GM19395 (cell line): Measurements from ENCODE around the gene CXCL12.

Experiments used
- ATAC-seq: cut with Tn5 transposase; IDR thresholded peaks from one replicate; pipeline ENCODE4 v1.9.1; 2021; ENCODE audit warnings: mild to moderate bottlenecking, moderate library complexity; ENCODE audit not compliant: unreplicated experiment

CXCL12 gene

DNA sequence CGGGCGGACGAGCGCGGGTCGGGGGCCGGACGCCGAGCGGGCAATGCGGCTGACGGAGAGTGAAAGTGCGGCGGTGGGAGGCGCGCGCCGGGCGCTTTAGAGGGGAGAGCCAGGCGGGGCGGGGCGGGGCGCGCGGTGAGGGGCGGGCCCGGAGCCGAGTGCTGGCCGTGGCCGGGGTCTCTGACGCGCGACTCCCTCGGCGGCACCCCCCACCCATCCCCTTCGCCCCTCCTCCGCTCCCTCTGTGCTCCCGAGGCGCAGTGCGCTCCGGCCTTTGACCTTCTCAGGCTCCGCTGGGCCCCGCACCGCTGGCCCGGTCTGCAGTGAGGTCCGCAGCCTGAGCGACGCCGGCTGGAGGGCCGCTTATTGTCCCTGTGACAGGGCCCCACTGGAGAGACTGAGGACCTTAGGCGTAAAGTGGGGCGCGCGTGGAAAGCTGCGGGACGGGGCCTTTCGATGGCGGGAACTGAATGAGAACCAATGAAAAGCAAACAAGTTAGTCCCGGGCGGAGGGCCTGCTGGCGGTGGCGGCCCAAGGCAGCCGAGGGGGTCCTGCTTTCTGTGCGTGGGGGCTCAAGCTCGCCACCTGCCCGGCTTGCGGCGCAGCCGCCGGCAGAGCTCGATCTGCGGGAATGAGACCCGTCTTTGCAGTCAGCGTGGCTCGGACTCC, at the start of gene CXCL12:
TSS of gene CXCL12 (minus strand) at position 72 of the 670 bp plus-strand sequence. CDS start 92 bp downstream, outside the sequence.
- no peak for ATAC-seq

DNA sequence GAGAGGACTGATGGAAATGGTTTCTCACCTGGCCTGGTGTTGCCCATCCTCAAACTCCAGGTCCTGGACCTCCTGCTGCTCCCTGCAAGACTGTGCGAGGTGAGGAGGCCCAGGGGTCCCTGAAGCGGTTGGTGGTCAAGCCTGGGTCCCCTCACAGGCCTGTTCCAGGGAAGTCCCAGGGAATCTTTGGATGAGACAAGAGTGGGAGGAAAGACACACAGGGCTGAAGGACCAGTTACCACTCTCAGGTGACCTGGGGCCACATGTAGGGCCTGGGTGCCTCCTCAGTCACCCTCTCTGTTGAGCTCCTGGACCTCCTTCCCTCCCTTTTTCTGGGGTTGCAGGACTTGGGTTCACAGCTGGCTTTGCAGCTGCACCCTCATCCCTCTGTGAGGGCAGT, 42.6 kb upstream of the CXCL12 start:
- no peak for ATAC-seq

DNA sequence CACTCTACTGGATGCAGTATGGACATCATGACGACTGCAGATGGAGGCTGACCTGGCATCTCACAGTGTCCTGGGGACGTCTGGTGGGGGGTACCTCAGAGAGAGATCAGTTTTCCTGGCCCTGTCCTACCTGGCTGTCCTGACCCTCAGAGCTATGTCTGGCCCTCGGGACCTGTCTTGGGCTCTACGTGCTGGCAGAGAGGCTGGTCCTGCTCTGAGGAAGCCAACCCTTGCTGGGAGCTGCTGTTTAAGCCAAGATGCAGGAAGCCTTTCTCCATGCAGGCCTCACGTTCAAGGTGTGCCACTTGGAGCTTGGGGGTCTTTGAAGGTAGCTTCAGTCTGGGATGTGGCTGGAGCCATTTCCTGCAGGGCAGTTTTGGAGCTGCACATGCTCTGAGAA, 42.1 kb upstream of the CXCL12 start:
- no peak for ATAC-seq

DNA sequence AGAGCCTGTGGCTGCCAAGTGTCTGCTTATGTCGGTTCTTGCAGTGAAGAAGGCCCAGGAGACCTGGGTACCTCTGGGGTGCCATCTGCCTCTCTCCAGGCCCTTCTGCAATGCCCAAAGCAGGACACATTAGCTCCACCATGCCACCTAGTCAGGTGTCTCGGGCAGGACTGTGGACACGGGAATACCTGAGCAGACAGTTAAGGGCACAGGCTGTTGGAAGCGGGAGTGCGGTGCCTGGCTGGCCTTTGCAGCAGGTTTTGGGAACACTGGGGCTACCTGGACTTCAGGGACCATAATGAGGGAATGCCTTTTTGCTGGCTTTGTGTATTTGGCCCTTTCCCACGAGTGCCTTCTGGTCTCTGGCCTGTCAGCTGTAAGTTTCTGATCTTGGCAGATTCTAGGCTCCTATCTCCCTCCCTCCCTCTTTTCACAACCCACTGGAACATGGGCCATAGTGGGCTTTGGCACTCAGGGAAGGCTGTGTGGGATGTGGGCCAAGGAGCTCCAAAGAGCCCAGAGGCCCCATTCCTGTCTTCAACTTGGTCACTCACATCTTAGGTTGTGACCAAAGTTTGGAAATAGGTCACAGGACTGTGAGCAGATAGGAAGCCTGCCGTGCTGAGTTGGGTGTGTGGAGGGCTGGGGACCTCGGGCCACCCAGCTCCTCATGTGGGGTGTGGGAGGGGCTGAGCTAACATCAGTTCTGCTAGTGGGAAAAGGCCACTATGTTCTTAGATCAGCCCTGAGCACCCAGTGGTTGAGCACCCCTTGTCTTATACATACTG, 41.5 kb upstream of the CXCL12 start:
- no peak for ATAC-seq

DNA sequence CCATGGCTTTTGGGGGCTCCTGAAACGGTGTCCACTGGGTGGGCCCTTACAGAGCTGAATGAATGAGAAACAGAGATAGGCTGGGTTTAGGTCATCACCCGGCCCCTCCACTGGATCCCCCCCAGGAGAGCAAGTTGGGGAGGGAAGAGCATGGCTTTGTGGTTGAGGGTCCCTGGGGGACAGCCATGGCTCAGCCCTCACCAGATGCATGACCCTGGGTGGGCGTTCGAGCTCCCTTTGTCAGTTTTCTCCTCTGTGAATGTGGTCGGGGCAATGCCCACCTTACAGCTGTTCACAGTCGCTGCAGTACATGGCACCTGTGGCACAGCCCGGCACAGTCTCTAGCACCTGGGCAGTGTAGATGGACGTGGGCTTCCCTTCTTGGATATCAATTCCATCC, 40.6 kb upstream of the CXCL12 start:
- no peak for ATAC-seq

DNA sequence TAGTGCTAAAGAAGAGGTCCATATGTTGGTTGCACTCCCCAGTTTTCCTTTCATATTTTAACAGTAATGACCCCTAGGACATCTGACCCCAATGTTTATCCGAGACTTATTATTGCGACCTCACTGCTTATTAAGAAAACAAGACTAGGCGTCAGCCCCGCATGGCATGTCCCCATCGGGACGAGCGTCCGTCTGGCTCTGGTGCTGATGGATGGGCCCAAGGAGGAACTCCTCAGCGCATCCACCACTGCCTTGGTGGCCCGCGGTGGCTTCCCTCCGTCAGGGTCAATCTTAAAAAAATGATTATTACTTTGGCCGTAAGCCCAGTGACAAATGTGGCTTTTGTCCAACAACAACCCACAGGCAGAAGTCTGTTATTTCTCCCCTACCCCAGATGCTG, 40.1 kb upstream of the CXCL12 start:
- no peak for ATAC-seq

DNA sequence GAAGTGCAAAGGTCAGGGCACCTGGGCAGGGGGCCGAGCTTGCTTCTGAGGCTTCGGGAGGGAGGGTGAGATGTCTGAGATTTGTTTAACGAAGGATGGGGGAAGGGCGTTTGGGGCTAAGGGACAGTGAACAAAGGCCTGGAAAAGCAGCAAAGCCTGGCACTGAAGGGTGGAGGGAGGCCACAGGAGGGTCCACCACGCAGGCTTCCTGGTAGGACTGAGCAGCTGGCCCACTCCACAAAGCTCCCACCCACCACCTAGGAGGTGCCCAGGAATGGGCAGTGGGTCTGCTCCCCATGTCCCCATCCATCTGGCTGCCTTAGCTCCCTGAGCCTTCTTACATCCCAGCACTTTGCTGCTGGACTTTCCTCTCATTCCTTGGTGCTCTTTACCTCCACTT, 39.4 kb upstream of the CXCL12 start:
- ATAC-seq: no peak

DNA sequence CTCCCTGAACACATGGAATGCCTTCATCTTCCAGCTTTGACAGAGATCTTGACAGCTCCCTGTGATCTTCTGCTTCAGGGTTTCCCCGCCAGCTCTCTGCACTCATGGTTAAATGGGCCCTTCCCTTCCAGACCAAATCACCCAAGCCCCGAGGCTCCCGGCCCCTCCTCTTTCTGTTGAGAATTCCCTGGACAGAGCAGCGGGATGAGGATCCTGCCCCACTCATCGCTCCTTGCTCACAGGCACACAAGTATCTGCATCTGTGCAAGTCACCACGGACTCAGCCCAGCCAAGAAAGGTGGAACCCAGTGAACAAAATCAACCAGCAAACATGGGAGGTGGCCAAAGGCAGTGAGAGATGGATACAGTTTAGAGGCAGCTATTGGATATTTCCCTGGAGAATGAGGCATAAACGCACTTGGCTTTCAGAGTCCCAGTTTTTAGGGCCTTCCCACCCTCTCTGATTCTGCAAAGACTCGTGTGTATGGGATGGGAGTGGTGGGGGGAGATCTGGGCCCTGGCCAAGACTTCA, 37.7 kb upstream of the CXCL12 start:
- ATAC-seq: no peak

DNA sequence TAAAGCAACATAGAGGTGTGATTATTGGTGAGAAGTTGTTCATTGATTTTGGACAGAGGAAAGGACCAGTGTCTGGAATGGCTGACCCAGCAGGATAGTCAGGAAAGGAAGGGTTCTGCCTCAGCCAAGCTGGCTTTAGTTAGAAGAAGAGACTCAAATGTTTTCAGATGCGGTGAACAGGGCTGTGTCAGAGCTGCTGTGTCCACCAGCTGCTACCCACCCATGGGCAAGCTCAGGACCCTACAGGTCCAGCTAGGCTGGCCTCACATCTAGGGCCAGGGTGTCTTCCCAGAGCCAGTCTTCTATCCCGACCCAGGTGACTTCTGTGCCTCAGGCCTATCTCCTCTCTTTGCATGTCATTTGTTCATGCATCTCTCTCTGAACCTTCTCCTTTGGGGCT, 37.3 kb upstream of the CXCL12 start:
- no peak for ATAC-seq

DNA sequence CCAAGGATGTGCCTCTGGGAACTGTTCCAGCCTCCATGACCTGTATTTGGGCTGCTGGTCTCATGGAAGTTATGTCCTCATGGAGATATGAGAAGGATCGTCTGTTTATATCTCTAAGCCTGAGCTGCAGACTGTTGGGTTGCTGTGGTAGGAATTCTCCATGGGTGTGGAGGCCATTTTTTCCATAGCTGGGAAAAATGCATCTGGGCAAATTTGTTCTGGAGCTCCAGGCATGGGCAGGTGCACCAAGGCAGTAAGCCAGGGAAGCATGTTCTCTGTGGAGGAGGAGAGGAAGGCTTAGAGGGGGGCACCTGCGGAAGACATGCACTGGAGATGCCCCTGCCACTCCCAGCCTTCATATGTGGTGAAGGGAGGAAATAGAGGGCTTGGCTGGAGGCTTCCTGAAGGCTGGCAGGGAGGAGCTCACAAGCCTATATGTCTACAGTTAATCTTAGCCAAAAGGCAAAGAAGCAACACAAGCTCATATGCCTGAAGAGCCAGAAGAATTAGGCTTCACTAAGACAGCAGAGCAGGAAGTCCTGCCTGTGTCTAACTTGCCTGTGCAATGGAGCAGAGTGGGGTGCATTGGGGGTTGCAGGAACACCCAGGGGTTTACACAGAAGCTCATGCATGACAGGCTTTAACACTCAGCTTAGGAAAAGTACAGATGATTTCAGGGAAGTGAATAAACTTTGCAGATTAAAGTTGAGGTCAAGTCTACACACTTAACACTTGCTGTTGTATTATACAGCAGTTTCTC, 35.1 kb upstream of the CXCL12 start:
- no peak for ATAC-seq

DNA sequence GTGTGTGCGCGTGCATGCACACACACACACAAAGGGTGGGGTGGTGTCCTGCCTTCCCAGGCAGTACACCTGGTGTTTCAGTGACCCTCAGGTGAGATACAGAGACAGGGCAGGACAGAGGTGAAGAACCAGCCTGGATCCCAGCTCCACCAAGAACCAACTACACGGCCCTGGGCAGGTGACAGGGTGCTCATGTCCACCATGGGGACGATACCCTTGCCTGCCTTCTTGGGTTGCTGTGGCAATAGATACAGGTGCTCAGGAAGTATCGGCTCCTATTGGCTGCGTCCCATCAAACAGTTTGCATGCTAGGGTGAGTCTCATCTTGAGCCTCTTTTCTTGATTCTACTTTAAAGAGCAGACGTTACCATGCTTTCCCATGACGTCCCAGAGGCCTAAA, 33.7 kb upstream of the CXCL12 start:
- no peak for ATAC-seq

DNA sequence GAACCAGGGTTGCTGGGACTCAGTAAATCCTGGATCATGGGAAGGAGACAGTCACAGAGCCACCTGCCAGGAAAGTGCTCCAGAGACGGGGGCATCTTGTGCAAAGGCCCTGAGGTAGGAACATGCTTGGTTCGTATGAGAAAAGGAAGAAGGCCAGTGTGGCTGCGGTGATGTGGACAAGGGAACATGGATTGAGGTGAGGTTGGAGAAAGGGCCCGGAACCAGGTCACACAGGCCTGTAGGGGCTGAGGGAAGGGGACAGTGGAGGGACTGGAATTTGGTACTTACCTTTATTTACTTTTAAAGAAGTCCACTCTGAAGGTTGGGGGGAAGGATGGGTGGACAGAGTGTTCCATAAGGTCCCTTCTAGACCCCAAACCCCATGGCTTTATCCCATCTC, 32.9 kb upstream of the CXCL12 start:
- ATAC-seq: no peak

DNA sequence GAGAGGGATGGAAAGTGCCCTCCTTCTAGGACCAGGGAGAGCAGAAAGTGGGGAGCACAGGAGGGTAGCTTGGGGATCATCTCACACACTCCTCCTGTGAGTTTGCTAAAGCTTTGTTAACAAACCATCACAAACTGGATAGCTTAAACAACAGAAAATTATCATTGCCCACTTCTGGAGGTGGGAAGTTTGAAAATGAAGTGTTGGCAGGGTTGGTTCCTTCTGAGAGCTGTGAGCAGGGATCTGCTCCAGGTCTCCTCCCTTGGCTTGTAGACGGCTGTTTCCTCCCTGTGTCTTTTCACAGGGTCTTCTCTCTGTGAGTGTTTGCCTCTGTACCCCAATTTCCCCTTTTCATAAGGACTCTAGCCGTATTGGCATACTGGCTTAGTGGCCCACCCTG, 32.0 kb upstream of the CXCL12 start:
- ATAC-seq: no peak

DNA sequence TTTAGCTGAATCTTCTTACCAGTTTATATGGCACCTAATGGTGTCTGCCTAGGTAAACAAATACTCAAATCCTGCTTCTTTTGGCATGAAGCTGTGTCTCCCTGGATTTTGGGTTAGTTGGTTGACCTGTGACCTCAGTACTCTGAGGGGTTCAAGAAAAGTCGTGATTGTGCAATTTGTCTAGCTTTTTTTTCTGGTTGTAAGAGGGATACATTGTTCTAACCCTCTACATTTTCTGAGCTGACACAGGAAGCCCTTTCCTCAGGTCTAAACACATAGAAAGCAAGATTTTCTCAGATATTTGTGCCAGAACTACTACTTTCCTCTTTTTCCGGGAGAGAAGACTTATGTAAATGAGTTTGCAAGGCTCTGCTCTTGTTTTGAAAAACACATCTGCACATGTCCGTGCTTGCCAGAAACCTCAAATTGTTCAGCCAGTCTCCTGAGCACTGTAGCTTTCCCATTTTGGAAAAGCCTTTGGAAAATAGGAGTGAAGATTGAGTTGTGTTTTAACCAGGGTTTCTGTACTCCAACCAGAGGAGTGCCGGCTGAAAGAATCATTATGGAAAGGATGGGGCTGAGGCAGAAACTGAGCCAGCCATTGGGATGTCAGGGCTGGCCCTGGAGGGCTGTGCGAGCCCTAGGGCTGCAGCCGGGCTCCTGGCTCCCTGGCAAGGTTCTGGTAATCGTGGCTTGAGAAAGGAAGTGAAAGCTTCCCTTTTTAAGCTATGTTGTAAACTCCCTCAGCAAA, 31.3 kb upstream of the CXCL12 start:
- no peak for ATAC-seq

DNA sequence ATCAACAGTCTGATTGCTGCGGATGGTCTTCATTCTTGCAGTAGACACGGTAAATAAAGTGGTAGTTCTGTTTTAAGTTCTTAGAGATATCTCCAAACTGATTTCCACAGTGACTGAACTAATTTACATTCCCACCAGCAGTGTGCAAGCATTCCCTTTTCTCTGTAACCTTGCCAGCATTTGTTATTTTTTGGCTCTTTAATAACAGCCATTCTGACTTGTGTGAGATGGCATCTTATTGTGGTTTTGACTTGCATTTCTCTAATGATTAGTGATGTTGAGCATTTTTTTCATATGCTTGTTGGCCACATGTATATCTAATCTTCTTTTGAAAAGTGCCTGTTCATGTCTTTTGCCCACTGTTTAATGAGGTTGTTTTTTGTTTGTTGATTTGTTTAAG, 30.2 kb upstream of the CXCL12 start:
- no peak for ATAC-seq

DNA sequence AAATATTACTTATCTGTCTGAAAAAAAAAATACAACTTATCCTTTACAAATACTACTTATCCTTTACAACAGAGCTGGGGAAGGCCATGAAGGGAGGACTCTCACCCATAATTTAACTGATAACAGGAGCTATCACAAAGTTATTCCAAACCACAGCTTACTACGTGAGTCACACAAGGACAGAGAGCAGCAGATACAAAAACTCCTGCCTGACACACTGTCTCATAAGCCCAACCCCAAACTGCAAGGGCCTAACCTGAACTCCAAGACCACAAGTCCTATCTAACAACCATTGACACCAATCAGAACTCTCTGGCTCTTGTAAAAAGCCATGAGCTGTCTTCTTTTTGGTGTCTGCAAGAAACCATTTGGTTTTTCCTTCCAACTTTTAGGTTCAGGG, 28.5 kb upstream of the CXCL12 start:
- ATAC-seq: no peak

DNA sequence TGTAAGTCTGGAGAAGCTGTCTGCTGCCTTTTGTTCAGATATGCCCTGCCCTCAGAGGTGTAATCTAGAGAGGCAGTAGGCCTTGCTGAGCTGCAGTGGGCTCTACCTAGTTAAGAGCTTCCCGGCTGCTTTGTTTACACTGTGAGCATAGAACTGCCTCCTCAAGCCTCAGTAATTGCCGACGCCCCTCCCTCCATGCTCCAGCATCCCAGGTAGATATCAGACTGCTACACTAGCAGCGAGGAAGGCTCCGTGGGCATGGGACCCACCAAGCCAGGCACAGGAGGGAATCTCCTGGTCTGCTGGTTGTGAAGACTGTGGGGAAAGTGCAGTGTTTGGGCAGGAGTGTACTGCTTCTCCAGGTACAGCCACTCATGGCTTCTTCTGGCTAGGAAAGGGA, 26.4 kb upstream of the CXCL12 start:
- ATAC-seq: no peak

DNA sequence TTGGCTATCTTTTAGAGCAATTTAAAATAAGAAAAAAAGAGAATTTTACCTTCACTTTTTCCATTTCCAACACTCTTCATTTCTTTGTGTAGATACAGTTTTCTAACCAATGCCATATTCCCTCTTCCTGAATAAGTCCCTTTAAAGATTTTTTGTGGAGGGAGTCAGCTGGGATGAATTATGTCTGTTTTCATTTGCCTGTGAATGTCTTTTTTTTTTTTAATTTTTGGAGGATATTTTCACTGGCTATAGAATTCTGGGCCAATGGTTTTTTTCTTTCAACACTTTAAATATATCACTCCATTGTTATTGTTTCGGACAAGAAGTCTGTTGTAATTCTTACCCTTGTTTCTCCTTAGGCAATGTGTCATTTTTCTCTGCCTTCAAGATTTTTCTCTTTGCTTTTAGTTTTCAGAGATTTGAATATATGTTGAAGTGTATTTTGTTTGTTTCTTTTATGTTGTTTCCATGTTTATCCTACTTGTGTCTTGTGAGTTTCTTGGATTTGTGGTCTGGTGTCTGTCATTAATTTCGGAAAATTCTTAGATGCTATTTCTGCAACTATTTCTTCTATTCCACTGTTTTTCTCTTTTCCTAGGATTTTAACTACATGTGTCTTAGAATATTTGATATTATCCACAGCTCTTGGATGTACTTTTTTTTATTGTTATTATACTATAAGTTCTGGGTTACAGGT, 20.0 kb upstream of the CXCL12 start:
- ATAC-seq: no peak

DNA sequence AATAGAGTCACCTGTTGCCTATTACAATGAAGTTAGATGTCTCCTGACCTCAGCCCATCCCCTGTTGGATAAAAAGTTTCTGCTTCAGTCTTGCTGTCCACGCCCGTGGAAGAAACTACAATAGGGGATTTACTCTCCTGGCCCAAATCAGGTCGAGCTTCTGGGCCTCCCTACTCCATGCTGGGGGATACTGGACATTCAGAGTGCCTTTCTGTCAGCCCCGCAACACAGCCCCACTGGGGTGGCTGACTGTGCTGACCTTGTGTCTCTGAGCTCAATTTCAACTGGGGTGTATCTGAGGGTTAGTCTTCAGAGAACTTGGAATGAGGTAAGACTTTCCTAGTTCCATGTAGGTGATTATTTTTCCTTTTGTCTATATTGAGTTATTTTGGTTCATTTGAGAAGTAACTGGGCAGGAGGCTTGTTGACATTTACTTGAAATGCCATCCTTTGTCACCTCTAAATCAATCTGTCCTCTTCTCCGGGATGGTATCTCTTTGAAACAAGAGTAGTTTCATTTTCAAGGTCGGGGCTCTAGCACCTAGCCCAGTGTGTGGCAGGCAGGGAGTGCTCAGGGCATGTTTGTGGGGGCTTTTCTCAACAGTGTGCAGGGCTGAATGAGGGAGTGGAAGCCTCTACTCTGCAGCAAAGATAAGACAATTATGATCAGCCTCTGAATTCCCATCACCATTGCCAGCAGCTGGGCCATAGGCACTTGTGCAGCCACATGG, 17.7 kb upstream of the CXCL12 start:
- no peak for ATAC-seq

DNA sequence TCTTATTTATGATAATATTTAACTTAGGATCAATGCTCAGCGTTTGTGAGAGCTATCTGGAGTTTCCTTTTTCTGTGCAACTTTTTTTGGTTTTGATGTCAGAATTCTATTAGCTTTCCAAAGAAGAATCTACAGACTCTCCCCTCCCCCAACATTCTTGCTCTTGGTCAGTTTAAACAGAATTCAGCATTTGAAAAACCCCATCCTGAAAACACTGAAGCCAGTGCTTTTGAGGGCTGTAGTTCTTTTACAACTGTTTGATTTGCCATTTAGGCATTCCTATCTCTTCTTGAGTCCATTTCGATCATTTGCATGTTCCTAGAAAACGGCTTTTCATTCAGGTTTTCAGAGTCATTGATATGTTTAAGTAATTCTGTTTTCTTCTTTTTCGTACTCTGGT, 15.6 kb upstream of the CXCL12 start:
- ATAC-seq: no peak
